H1 (cell line): ENCODE measurements around the gene RCL1. TPM values are rescaled to one million over a fixed set of nuclear protein-coding genes. Genes with fewer than 3 reads are reported as not detected.

ENCODE experiments used
- CTCF ChIA-PET: fragments of 300-600 bp; sonication (Branson Sonifier 250); formaldehyde crosslinking; loops from one replicate; lab custom pipeline; 2021; ENCODE audit not compliant: partially characterized antibody; lab: Charles Lee
- POLR2A ChIA-PET: fragments of 300-600 bp; sonication (Branson Sonifier 250); formaldehyde crosslinking; loops from one replicate; lab custom pipeline; 2021; ENCODE audit warnings: inconsistent platforms; ENCODE audit not compliant: partially characterized antibody; lab: Charles Lee
- DNase-seq, 2 experiments: peaks; one replicate each; pipeline versions ENCODE4 v3.0.0 to v3.0.0-alpha.2; 2010 to 2022; ENCODE audit warnings: low spot score in 2 of 2, low read depth in 1 of 2, mixed read lengths in 1 of 2
- FAIRE-seq: peaks from 2 replicates; lab custom pipeline; 2011; peaks lifted over from hg19 to GRCh38; lab: Jason Lieb, UNC
- H2AFZ ChIP-seq: 2 replicates; pipeline ENCODE4 v1.8.1; 2012; ENCODE audit warnings: low read length, inconsistent platforms
- H2AK5ac ChIP-seq: 2 replicates; pipeline ENCODE4 v1.6.1; 2013; ENCODE audit warnings: low read depth, low read length
- H2BK120ac ChIP-seq: replicated peaks from 2 replicates; pipeline ENCODE3; 2013; ENCODE audit warnings: low read depth, low read length, inconsistent platforms
- H2BK12ac ChIP-seq: 2 replicates; pipeline ENCODE4 v1.6.1; 2013; ENCODE audit warnings: low read depth, low read length
- H2BK15ac ChIP-seq: 2 replicates; pipeline ENCODE4 v1.6.1; 2013; ENCODE audit warnings: low read length
- H2BK20ac ChIP-seq: 2 replicates; pipeline ENCODE4 v1.6.1; 2013; ENCODE audit warnings: low read length
- H2BK5ac ChIP-seq: 2 replicates; pipeline ENCODE4 v1.6.1; 2013; ENCODE audit warnings: low read depth, low read length
- H3K14ac ChIP-seq: 2 replicates; pipeline ENCODE4 v1.6.1; 2013; ENCODE audit warnings: inconsistent platforms; ENCODE audit not compliant: insufficient read length
- H3K18ac ChIP-seq: 2 replicates; pipeline ENCODE4 v1.6.1; 2013; ENCODE audit warnings: low read length; ENCODE audit errors: extremely low read depth
- H3K23ac ChIP-seq: 2 replicates; pipeline ENCODE4 v1.6.1; 2013; ENCODE audit warnings: inconsistent platforms; ENCODE audit not compliant: insufficient read length
- H3K23me2 ChIP-seq: 2 replicates; pipeline ENCODE4 v1.6.1; 2013; ENCODE audit warnings: low read depth, low read length
- H3K27ac ChIP-seq: 2 replicates; pipeline ENCODE4 v1.6.1; 2011; ENCODE audit warnings: low read depth, low read length, inconsistent platforms
- H3K27me3 ChIP-seq, 4 experiments: replicated peaks in 1 of 4; 1 replicate in 1 of 4; 2 replicates in 3 of 4; pipeline versions ENCODE4 v1.6.1 to v1.8.1; 2011 to 2013; ENCODE audit warnings: low read length in 3 of 4, mild to moderate bottlenecking in 3 of 4, inconsistent platforms in 2 of 4, mixed read lengths in 2 of 4, moderate library complexity in 1 of 4; ENCODE audit not compliant: control insufficient read depth in 3 of 4, insufficient read depth in 3 of 4; ENCODE audit errors: extremely low read depth in 1 of 4
- H3K36me3 ChIP-seq, 4 experiments: 2 replicates each; pipeline versions ENCODE4 v1.6.1 to v1.8.1; 2011 to 2013; ENCODE audit warnings: mild to moderate bottlenecking in 4 of 4, low read length in 3 of 4, moderate library complexity in 2 of 4, control low read depth in 1 of 4, inconsistent platforms in 1 of 4; ENCODE audit not compliant: insufficient read depth in 4 of 4, control insufficient read depth in 2 of 4
- H3K4ac ChIP-seq: replicated peaks from 2 replicates; pipeline ENCODE3; 2013; ENCODE audit warnings: low read length, low read depth, mixed read lengths, inconsistent platforms; ENCODE audit not compliant: insufficient read length
- H3K4me1 ChIP-seq, 4 experiments: replicated peaks in 1 of 4; 1 replicate in 1 of 4; 2 replicates in 3 of 4; pipeline versions ENCODE4 v1.6.1 to v1.8.1; 2011 to 2013; ENCODE audit warnings: low read length in 3 of 4, inconsistent platforms in 2 of 4, mixed read lengths in 1 of 4; ENCODE audit not compliant: insufficient read depth in 4 of 4, control insufficient read depth in 3 of 4
- H3K4me2 ChIP-seq, 2 experiments: 2 replicates each; pipeline versions ENCODE4 v1.6.1 to v1.8.1; 2011 to 2013; ENCODE audit warnings: low read depth in 2 of 2, low read length in 2 of 2, control low read depth in 1 of 2, inconsistent platforms in 1 of 2, mild to moderate bottlenecking in 1 of 2; ENCODE audit not compliant: insufficient read depth in 1 of 2
- H3K4me3 ChIP-seq, 4 experiments: fragments of 200-600, 300-600 bp in 1 of 4; sonication (generic), shearing (Covaris generic), sonication (Bioruptor Twin) in 1 of 4; 2 replicates each; pipeline versions ENCODE4 v1.5.1 to v1.8.1; 2011 to 2016; ENCODE audit warnings: low read length in 4 of 4, low read depth in 3 of 4, control low read depth in 2 of 4, inconsistent platforms in 2 of 4, mild to moderate bottlenecking in 2 of 4, mixed read lengths in 1 of 4, moderate library complexity in 1 of 4; ENCODE audit not compliant: insufficient read depth in 2 of 4; ENCODE audit errors: extremely low read depth in 1 of 4
- H3K56ac ChIP-seq: replicated peaks from 2 replicates; pipeline ENCODE3; 2013; ENCODE audit warnings: low read depth, mild to moderate bottlenecking, mixed read lengths, low read length, inconsistent platforms; ENCODE audit not compliant: insufficient read length
- H3K79me1 ChIP-seq: 2 replicates; pipeline ENCODE4 v1.6.1; 2013; ENCODE audit warnings: low read depth, low read length, control low read depth
- H3K79me2 ChIP-seq, 2 experiments: 2 replicates each; pipeline versions ENCODE4 v1.6.1 to v1.8.1; 2012 to 2013; ENCODE audit warnings: low read length in 2 of 2, mild to moderate bottlenecking in 2 of 2, inconsistent platforms in 1 of 2; ENCODE audit not compliant: insufficient read depth in 2 of 2, control insufficient read depth in 1 of 2
- H3K9ac ChIP-seq, 4 experiments: replicated peaks in 1 of 4; 1 replicate in 1 of 4; 2 replicates in 3 of 4; pipeline versions ENCODE4 v1.6.1 to v1.8.1; 2011 to 2013; ENCODE audit warnings: low read depth in 3 of 4, low read length in 3 of 4, control low read depth in 2 of 4, mild to moderate bottlenecking in 2 of 4, moderate library complexity in 2 of 4, inconsistent platforms in 1 of 4; ENCODE audit errors: extremely low read depth in 1 of 4
- H3K9me3 ChIP-seq, 2 experiments: 2 replicates each; pipeline versions ENCODE4 v1.6.1 to v1.8.1; 2012 to 2013; ENCODE audit warnings: mild to moderate bottlenecking in 2 of 2, moderate library complexity in 2 of 2, control low read depth in 1 of 2, inconsistent platforms in 1 of 2, low read depth in 1 of 2, low read length in 1 of 2, mixed read lengths in 1 of 2; ENCODE audit not compliant: insufficient read depth in 2 of 2
- H4K20me1 ChIP-seq, 2 experiments: replicated peaks in 1 of 2; 2 replicates each; pipeline versions ENCODE3 to v1.8.1; 2011 to 2013; ENCODE audit warnings: inconsistent platforms in 2 of 2, low read length in 2 of 2, mild to moderate bottlenecking in 1 of 2; ENCODE audit not compliant: insufficient read depth in 2 of 2, control insufficient read depth in 1 of 2
- H4K5ac ChIP-seq: 2 replicates; pipeline ENCODE4 v1.6.1; 2013; ENCODE audit warnings: low read length, low read depth, mixed read lengths, inconsistent platforms; ENCODE audit not compliant: insufficient read length
- H4K8ac ChIP-seq: 2 replicates; pipeline ENCODE4 v1.8.0; 2013; ENCODE audit warnings: mild to moderate bottlenecking, moderate library complexity, low read length, inconsistent platforms; ENCODE audit not compliant: insufficient read depth; ENCODE audit errors: extremely low read depth
- H4K91ac ChIP-seq: replicated peaks from 2 replicates; pipeline ENCODE3; 2013; ENCODE audit warnings: low read length, mixed read lengths, inconsistent platforms; ENCODE audit not compliant: insufficient read length
- ASH2L ChIP-seq: fragments of 200-600, 300-600 bp; sonication (generic); IDR thresholded peaks from one replicate; pipeline ENCODE4 v1.7.1; 2017; ENCODE audit warnings: low read length
- NANOG ChIP-seq: IDR thresholded peaks from 2 replicates; pipeline ENCODE4 v1.6.1; 2011; ENCODE audit warnings: low read length, low read depth, mild to moderate bottlenecking, inconsistent platforms; ENCODE audit not compliant: insufficient read depth, poor library complexity, severe bottlenecking
- RAD21 ChIP-seq, 2 experiments: IDR thresholded peaks in 1 of 2; conservative IDR thresholded peaks in 1 of 2; 2 replicates each; pipeline ENCODE4 v1.6.1; 2011; ENCODE audit warnings: low read depth in 2 of 2, low read length in 2 of 2, improper control_type of control experiment in 1 of 2, inconsistent platforms in 1 of 2, mild to moderate bottlenecking in 1 of 2, moderate library complexity in 1 of 2
- SIN3A ChIP-seq, 2 experiments: IDR thresholded peaks in 1 of 2; conservative IDR thresholded peaks in 1 of 2; 2 replicates each; pipeline ENCODE4 v1.6.1; 2011 to 2012; ENCODE audit warnings: low read length in 2 of 2, improper control_type of control experiment in 1 of 2, low read depth in 1 of 2, mild to moderate bottlenecking in 1 of 2
- TEAD4 ChIP-seq: IDR thresholded peaks from 2 replicates; pipeline ENCODE4 v1.6.1; 2012; ENCODE audit warnings: low read depth, low read length, inconsistent platforms, mixed read lengths
- WGBS, 2 experiments: shearing (Covaris generic) in 1 of 2; methylation state at CpG; one replicate each; pipeline versions ENCODE4 v1.1.6 to v1.1.7; 2013 to 2015; ENCODE audit warnings: low lambda C conversion rate in 2 of 2, mixed read lengths in 2 of 2, inconsistent platforms in 1 of 2, low coverage in 1 of 2, missing lambda C conversion rate in 1 of 2; ENCODE audit not compliant: insufficient replicate concordance in 2 of 2, insufficient coverage in 1 of 2, insufficient read length in 1 of 2; ENCODE audit errors: extremely low coverage in 1 of 2, missing lambda C conversion rate in 1 of 2; 5-methylcytosine and 5-hydroxymethylcytosine counted together
- polyA plus RNA-seq, 7 experiments: library from polyadenylated mRNA; depleted of rRNA in 3 of 7; stranded (reverse) in 5 of 7; unstranded in 2 of 7; fragments of >200 nt in 5 of 7; fragments of 200-250 nt in 2 of 7; gene quantifications; 1 replicate in 5 of 7; 2 replicates in 1 of 7; 4 replicates in 1 of 7; pipeline versions ENCODE4 v1.2.1 to v1.2.3, GENCODE V29; 2011 to 2013; ENCODE audit warnings: missing spikeins in 2 of 7, mixed read lengths in 2 of 7
- total RNA-seq: library from RNA; stranded (reverse); fragmentation: NEBNext Ultra II Directional; extraction: Animal tissue kit (Norgen Biotek cat#: 25700); gene quantifications from 2 replicates; pipeline ENCODE4 v1.2.1, GENCODE V29; 2021
- TF ChIP-seq, protein P1 (sequence below), 3 experiments: IDR thresholded peaks; 1 replicate in 2 of 3; 2 replicates in 1 of 3; pipeline versions ENCODE4 v1.5.1 to v1.6.1; 2011; ENCODE audit warnings: low read length in 3 of 3, mild to moderate bottlenecking in 3 of 3, inconsistent platforms in 2 of 3, low read depth in 1 of 3, moderate library complexity in 1 of 3; ENCODE audit not compliant: insufficient read depth in 1 of 3; ENCODE audit errors: control extremely low read depth in 1 of 3

RCL1 gene
- total and polyA plus RNA-seq, 2 of the 8 experiments (the other 6 are each of a cell fraction or from before 2014, with no cell fraction given): 21.0 to 29.5 TPM

GRCh38 chr9:4762108-4762885, 30.4 kb upstream of the RCL1 start:
- no peak overlapping the region; the same call in 1 of the 2 replicates for H2AFZ ChIP-seq
- peak; percentile 97 for FAIRE-seq
- H3K18ac ChIP-seq: no peak overlapping the region
- POLR2A ChIA-PET: interaction anchor here (1.4 to 1.7 kb wide), 2 partner anchors 12 to 30 kb away, joined by 3 to 5 read pairs; no protein-coding TSS in a partner anchor
- WGBS, 2 experiments: 45% methylated on average over 22 of the region's 22 CpGs; no CpG with 5 or more reads in 1 of the 2 experiments
- H3K4ac ChIP-seq: no peak overlapping the region
- no peak overlapping the region for H2AK5ac ChIP-seq
- H3K27me3 ChIP-seq: no peaks in the 10 kb centered on the region
- CTCF ChIA-PET: interaction anchor here (0.6 to 6.3 kb wide), 41 partner anchors 9 to 841 kb away, joined by 3 to 76 read pairs (median 4); partner anchors contain the start of genes AK3, JAK2 and RCL1
- H3K56ac ChIP-seq: no peak overlapping the region
- H3K79me1 ChIP-seq: no peaks in the 10 kb centered on the region
- no peak overlapping the region for H4K91ac ChIP-seq
- H2BK15ac ChIP-seq: no peak overlapping the region
- H4K20me1 ChIP-seq: no peaks in the 10 kb centered on the region
- H3K23ac ChIP-seq: no peak overlapping the region
- H3K79me2 ChIP-seq: no peaks in the 10 kb centered on the region
- H3K4me3 ChIP-seq: peak overlapping the region in 1 of 4 experiments; percentile 32; a peak in 1 of 8 replicates
- H3K23me2 ChIP-seq: no peaks in the 10 kb centered on the region
- peaks cover 0 to 8% (median 5%) of the 10 kb centered on the region in 4 experiments; a peak in 4 of 7 replicates for H3K4me1 ChIP-seq
- no peaks in the 10 kb centered on the region for H3K9me3 ChIP-seq
- peak; percentile 54 to 85 for DNase-seq
- H2BK20ac ChIP-seq: no peak overlapping the region
- no peak overlapping the region for H3K9ac ChIP-seq
- no peaks in the 10 kb centered on the region for H3K36me3 ChIP-seq
- H4K5ac ChIP-seq: no peak overlapping the region
- no peak overlapping the region for H2BK5ac ChIP-seq
- no peak overlapping the region for H3K14ac ChIP-seq
- H3K4me2 ChIP-seq: peak overlapping the region in 1 of 2 experiments; percentile 36; a peak in 2 of 4 replicates
- H3K27ac ChIP-seq: no peak overlapping the region
- no peak overlapping the region for H2BK120ac ChIP-seq
- TF ChIP-seq RAD21 (IDR thresholded peaks at IDR 0.05 in 1 of 2, conservative IDR thresholded peaks at IDR 0.05 in 1 of 2; ENCODE audit: low read depth in 2 of 2, low read length in 2 of 2): peak; percentile 92 to 94
- TF ChIP-seq TEAD4: peak; percentile 68
- peak in 1 of 2 experiments; percentile 77; a peak in 1 of 4 replicates for TF ChIP-seq SIN3A (conservative IDR thresholded peaks at IDR 0.05 in 1 of 2, IDR thresholded peaks at IDR 0.05 in 1 of 2; ENCODE audit: low read depth in 1 of 2, low read length in 2 of 2)
- TF ChIP-seq ASH2L: peak; percentile 10
- TF ChIP-seq NANOG: no peak
- TF ChIP-seq, protein P1, sequence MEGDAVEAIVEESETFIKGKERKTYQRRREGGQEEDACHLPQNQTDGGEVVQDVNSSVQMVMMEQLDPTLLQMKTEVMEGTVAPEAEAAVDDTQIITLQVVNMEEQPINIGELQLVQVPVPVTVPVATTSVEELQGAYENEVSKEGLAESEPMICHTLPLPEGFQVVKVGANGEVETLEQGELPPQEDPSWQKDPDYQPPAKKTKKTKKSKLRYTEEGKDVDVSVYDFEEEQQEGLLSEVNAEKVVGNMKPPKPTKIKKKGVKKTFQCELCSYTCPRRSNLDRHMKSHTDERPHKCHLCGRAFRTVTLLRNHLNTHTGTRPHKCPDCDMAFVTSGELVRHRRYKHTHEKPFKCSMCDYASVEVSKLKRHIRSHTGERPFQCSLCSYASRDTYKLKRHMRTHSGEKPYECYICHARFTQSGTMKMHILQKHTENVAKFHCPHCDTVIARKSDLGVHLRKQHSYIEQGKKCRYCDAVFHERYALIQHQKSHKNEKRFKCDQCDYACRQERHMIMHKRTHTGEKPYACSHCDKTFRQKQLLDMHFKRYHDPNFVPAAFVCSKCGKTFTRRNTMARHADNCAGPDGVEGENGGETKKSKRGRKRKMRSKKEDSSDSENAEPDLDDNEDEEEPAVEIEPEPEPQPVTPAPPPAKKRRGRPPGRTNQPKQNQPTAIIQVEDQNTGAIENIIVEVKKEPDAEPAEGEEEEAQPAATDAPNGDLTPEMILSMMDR (IDR thresholded peaks at IDR 0.05; ENCODE audit: control extremely low read depth in 1 of 3, insufficient read depth in 1 of 3, low read depth in 1 of 3, low read length in 3 of 3): peak; percentile 37 to 90 (median 78)
- no peak overlapping the region for H4K8ac ChIP-seq
- H2BK12ac ChIP-seq: no peak overlapping the region
